Neural cell (in vitro differentiated cells): ENCODE measurements around the gene STMP1. TPM values are rescaled to one million over a fixed set of nuclear protein-coding genes. Genes with fewer than 3 reads are reported as not detected.

Experiments
- H2AFZ ChIP-seq: fragments of 200-600, 300-800 bp; sonication (generic), shearing (Covaris generic); 2 replicates; pipeline ENCODE4 v1.6.0; 2014; ENCODE audit warnings: low read depth, mild to moderate bottlenecking, antibody characterized with exemption, low read length, moderate library complexity
- H3F3A ChIP-seq: fragments of 200-600 bp; shearing (Covaris generic); 2 replicates; pipeline ENCODE4 v1.6.1; 2016; ENCODE audit warnings: mild to moderate bottlenecking, moderate library complexity, mixed read lengths, antibody characterized with exemption, low read length; ENCODE audit not compliant: insufficient read depth, poor library complexity, severe bottlenecking
- H3K27ac ChIP-seq: fragments of 200-600, 300-800 bp; sonication (generic), shearing (Covaris generic); 2 replicates; pipeline ENCODE4 v1.5.1; 2014; ENCODE audit warnings: mild to moderate bottlenecking, low read length, moderate library complexity
- H3K27me3 ChIP-seq: fragments of 300-800, 200-600 bp; sonication (generic), shearing (Covaris generic); 2 replicates; pipeline ENCODE4 v1.6.0; 2014; ENCODE audit warnings: mild to moderate bottlenecking, low read depth, low read length, moderate library complexity; ENCODE audit not compliant: insufficient read depth
- H3K36me3 ChIP-seq: fragments of 300-800, 200-600 bp; sonication (generic), shearing (Covaris generic); 2 replicates; pipeline ENCODE4 v1.5.1; 2014; ENCODE audit warnings: mild to moderate bottlenecking, antibody characterized with exemption, low read length, moderate library complexity; ENCODE audit not compliant: insufficient read depth
- H3K4me2 ChIP-seq: fragments of 300-800, 200-600 bp; sonication (generic), shearing (Covaris generic); 2 replicates; pipeline ENCODE4 v1.6.0; 2014; ENCODE audit warnings: mild to moderate bottlenecking, low read length
- H3K4me3 ChIP-seq: fragments of 300-800, 200-600 bp; sonication (generic), shearing (Covaris generic); 2 replicates; pipeline ENCODE4 v1.5.1; 2014; ENCODE audit warnings: mild to moderate bottlenecking, low read length, moderate library complexity
- H3K79me2 ChIP-seq: fragments of 200-600 bp; shearing (Covaris generic); replicated peaks from 2 replicates; pipeline ENCODE4 v1.6.0; 2014; ENCODE audit warnings: mild to moderate bottlenecking, low read length, moderate library complexity; ENCODE audit not compliant: insufficient read depth
- H3K9ac ChIP-seq: fragments of 300-800, 200-600 bp; sonication (generic), shearing (Covaris generic); 2 replicates; pipeline ENCODE4 v1.6.1; 2016; ENCODE audit warnings: mild to moderate bottlenecking, low read length, mixed read lengths
- H3K9me2 ChIP-seq: fragments of 200-600 bp; shearing (Covaris generic); 2 replicates; pipeline ENCODE4 v1.6.1; 2016; ENCODE audit warnings: mild to moderate bottlenecking, low read length, mixed read lengths; ENCODE audit not compliant: insufficient read depth
- H3K9me3 ChIP-seq: fragments of 200-600, 300-800 bp; sonication (generic), shearing (Covaris generic); 2 replicates; pipeline ENCODE4 v1.6.1; 2016; ENCODE audit warnings: mild to moderate bottlenecking, mixed run types, low read length, moderate library complexity, mixed read lengths
- H4K20me1 ChIP-seq: fragments of 200-600 bp; shearing (Covaris generic); 2 replicates; pipeline ENCODE4 v1.6.1; 2016; ENCODE audit warnings: mild to moderate bottlenecking, mixed run types; ENCODE audit not compliant: insufficient read depth
- EP300 ChIP-seq: fragments of 450-650 bp; conservative IDR thresholded peaks from 2 replicates; pipeline ENCODE4 v1.6.1; 2014; ENCODE audit warnings: antibody characterized with exemption, mild to moderate bottlenecking, moderate library complexity; ENCODE audit not compliant: poor library complexity, severe bottlenecking
- EZH2 ChIP-seq: fragments of 200-600, 300-800 bp; shearing (Covaris generic), sonication (generic); IDR thresholded peaks from 2 replicates; pipeline ENCODE4 v1.6.1; 2014; ENCODE audit warnings: antibody characterized with exemption, low read length, borderline replicate concordance, mild to moderate bottlenecking; ENCODE audit not compliant: insufficient read depth, poor library complexity, severe bottlenecking
- MXI1 ChIP-seq: fragments of 450-650 bp; conservative IDR thresholded peaks from 2 replicates; pipeline ENCODE4 v1.6.1; 2014; ENCODE audit warnings: antibody characterized with exemption, mild to moderate bottlenecking; ENCODE audit not compliant: poor library complexity, severe bottlenecking
- POLR2AphosphoS5 ChIP-seq: IDR thresholded peaks from 2 replicates; pipeline ENCODE4 v1.6.1; 2012
- RAD21 ChIP-seq: fragments of 450-650 bp; conservative IDR thresholded peaks from 2 replicates; pipeline ENCODE4 v1.6.1; 2014; ENCODE audit warnings: antibody characterized with exemption, mild to moderate bottlenecking, moderate library complexity
- SMC3 ChIP-seq: fragments of 450-650 bp; conservative IDR thresholded peaks from 2 replicates; pipeline ENCODE4 v1.6.1; 2014; ENCODE audit warnings: antibody characterized with exemption, mild to moderate bottlenecking, moderate library complexity; ENCODE audit not compliant: poor library complexity
- TAF1 ChIP-seq: IDR thresholded peaks from 2 replicates; pipeline ENCODE4 v1.6.1; 2012; ENCODE audit warnings: low read depth
- polyA plus RNA-seq: library from polyadenylated mRNA; depleted of rRNA; stranded (reverse); fragments of >200 nt; gene quantifications from 2 replicates; pipeline ENCODE4 v1.2.3, GENCODE V29; 2014
- TF ChIP-seq, protein P1 (sequence below): IDR thresholded peaks from 2 replicates; pipeline ENCODE4 v1.6.1; 2012; ENCODE audit warnings: borderline replicate concordance
- TF ChIP-seq, protein P2 (sequence below): fragments of 450-650 bp; IDR thresholded peaks from 2 replicates; pipeline ENCODE4 v1.5.1; 2014; ENCODE audit warnings: antibody characterized with exemption, mild to moderate bottlenecking, moderate library complexity; ENCODE audit not compliant: poor library complexity, severe bottlenecking

Gene STMP1
- polyA plus RNA-seq, 1 donor from 2014 or later, result 81.6 TPM

DNA sequence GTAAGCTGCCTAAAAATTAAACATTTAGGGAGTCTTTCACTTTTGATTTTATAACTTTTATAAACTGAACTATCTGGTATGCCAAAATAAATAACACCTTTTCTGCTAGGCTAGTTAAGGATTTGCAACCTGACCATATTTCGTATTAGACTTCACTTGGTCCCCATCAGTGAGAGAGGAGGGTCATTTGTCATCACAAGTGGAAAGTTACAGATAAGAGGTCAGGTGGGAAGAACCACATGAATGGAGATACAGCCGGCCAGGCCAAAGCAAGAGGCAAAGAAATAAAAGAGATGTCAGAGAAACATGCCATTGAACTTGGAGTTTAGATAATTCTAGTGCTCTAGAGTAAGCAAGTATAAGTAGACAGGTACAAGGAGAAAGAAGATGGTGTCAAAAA, 44.5 kb upstream of the STMP1 start:
- no peak overlapping the region for H3K27ac ChIP-seq

DNA sequence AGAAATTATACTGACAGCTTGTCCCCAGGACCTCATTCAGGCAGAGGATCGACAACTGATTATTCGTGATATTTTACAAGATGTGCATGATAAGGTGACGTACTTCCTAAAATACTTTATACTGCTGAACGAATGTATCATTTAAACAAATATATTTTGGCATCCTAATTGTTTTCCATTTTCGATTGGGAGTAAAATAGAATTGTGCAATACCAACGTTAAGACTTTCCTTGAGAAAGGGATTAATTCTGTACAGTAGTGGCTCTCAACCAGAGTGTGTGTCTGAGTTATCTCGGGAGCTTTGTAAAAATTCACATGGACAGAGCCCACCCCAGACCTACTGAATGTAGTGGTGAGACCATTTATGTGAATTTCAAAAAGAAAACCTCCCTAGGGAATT, 43.8 kb upstream of the STMP1 start:
- Histone ChIP-seq H3K4me2 (no peak overlapping the region), H3K36me3 (no peaks in the 10 kb centered on the region)

More for the DNA sequence above, 44.5 kb upstream of the STMP1 start:
- H3K36me3 ChIP-seq, result no peaks in the 10 kb centered on the region
- no peak overlapping the region for H2AFZ ChIP-seq
- H3K9me2 ChIP-seq, result no peaks in the 10 kb centered on the region
- H3K9me3 ChIP-seq, result no peaks in the 10 kb centered on the region
- H3K9ac ChIP-seq, result no peak overlapping the region
- no peak overlapping the region for H3K4me3 ChIP-seq
- H3F3A ChIP-seq, result no peaks in the 10 kb centered on the region
- H3K4me2 ChIP-seq, result no peak overlapping the region
- no peaks in the 10 kb centered on the region for H3K79me2 ChIP-seq
- TF ChIP-seq EZH2, result no peak
- no peak for TF ChIP-seq TAF1
- no peak for TF ChIP-seq RAD21
- no peak for TF ChIP-seq POLR2AphosphoS5
- TF ChIP-seq, protein P1, sequence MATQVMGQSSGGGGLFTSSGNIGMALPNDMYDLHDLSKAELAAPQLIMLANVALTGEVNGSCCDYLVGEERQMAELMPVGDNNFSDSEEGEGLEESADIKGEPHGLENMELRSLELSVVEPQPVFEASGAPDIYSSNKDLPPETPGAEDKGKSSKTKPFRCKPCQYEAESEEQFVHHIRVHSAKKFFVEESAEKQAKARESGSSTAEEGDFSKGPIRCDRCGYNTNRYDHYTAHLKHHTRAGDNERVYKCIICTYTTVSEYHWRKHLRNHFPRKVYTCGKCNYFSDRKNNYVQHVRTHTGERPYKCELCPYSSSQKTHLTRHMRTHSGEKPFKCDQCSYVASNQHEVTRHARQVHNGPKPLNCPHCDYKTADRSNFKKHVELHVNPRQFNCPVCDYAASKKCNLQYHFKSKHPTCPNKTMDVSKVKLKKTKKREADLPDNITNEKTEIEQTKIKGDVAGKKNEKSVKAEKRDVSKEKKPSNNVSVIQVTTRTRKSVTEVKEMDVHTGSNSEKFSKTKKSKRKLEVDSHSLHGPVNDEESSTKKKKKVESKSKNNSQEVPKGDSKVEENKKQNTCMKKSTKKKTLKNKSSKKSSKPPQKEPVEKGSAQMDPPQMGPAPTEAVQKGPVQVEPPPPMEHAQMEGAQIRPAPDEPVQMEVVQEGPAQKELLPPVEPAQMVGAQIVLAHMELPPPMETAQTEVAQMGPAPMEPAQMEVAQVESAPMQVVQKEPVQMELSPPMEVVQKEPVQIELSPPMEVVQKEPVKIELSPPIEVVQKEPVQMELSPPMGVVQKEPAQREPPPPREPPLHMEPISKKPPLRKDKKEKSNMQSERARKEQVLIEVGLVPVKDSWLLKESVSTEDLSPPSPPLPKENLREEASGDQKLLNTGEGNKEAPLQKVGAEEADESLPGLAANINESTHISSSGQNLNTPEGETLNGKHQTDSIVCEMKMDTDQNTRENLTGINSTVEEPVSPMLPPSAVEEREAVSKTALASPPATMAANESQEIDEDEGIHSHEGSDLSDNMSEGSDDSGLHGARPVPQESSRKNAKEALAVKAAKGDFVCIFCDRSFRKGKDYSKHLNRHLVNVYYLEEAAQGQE, result no peak
- TF ChIP-seq SMC3, result no peak
- TF ChIP-seq, protein P2, sequence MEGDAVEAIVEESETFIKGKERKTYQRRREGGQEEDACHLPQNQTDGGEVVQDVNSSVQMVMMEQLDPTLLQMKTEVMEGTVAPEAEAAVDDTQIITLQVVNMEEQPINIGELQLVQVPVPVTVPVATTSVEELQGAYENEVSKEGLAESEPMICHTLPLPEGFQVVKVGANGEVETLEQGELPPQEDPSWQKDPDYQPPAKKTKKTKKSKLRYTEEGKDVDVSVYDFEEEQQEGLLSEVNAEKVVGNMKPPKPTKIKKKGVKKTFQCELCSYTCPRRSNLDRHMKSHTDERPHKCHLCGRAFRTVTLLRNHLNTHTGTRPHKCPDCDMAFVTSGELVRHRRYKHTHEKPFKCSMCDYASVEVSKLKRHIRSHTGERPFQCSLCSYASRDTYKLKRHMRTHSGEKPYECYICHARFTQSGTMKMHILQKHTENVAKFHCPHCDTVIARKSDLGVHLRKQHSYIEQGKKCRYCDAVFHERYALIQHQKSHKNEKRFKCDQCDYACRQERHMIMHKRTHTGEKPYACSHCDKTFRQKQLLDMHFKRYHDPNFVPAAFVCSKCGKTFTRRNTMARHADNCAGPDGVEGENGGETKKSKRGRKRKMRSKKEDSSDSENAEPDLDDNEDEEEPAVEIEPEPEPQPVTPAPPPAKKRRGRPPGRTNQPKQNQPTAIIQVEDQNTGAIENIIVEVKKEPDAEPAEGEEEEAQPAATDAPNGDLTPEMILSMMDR, result no peak
- TF ChIP-seq EP300, result no peak
- no peak for TF ChIP-seq MXI1
- H3K27me3 ChIP-seq, result no peaks in the 10 kb centered on the region
- no peaks in the 10 kb centered on the region for H4K20me1 ChIP-seq

More for the DNA sequence above, 43.8 kb upstream of the STMP1 start:
- no peaks in the 10 kb centered on the region for H3K9me2 ChIP-seq
- H3K27ac ChIP-seq, result no peak overlapping the region
- H4K20me1 ChIP-seq, result no peaks in the 10 kb centered on the region
- H3F3A ChIP-seq, result no peaks in the 10 kb centered on the region
- no peak overlapping the region for H3K9ac ChIP-seq
- no peaks in the 10 kb centered on the region for H3K79me2 ChIP-seq
- H3K4me3 ChIP-seq, result no peak overlapping the region
- H3K27me3 ChIP-seq, result no peaks in the 10 kb centered on the region
- TF ChIP-seq MXI1 (no peak), SMC3 (no peak), EP300 (no peak)
- TF ChIP-seq, protein P2, result no peak
- H3K9me3 ChIP-seq, result no peaks in the 10 kb centered on the region
- H2AFZ ChIP-seq, result no peak overlapping the region
